Activated CD8-positive, alpha-beta memory T cell treated with anti-CD3 and anti-CD28 coated beads, Interleukin-2, amount 50 U/mL, for 48 hours (primary cell): ENCODE measurements around the gene RASGRF2.
"Not testable (repeated sequence)": the region's sequence is repeated elsewhere in the genome, so short reads cannot be mapped to it uniquely, and the experiment has no call there.

Experiments
- DNase-seq: peaks from one replicate; pipeline ENCODE4 v3.0.0-alpha.2; 2020

The RASGRF2 gene

GRCh38 chr5:81246697-81247096, 286.5 kb downstream of the RASGRF2 start:
- no peak for DNase-seq

GRCh38 chr5:81247441-81247972, 287.3 kb downstream of the RASGRF2 start:
- DNase-seq = no peak

GRCh38 chr5:81249240-81249639, 289.1 kb downstream of the RASGRF2 start:
- no peak for DNase-seq

GRCh38 chr5:81250004-81250403, 289.8 kb downstream of the RASGRF2 start:
- DNase-seq = no peak

- DNase-seq = no peak
Measured at GRCh38 chr5:81251922-81252321, 291.8 kb downstream of the RASGRF2 start.

- no peak for DNase-seq
Measured at GRCh38 chr5:81252904-81253303, 292.7 kb downstream of the RASGRF2 start.

- DNase-seq = no peak
Measured at GRCh38 chr5:81253875-81254274, 293.7 kb downstream of the RASGRF2 start.

- DNase-seq = no peak
Measured at GRCh38 chr5:81254886-81255559, 294.9 kb downstream of the RASGRF2 start.

- DNase-seq = no peak
Measured at GRCh38 chr5:81256766-81257165, 296.6 kb downstream of the RASGRF2 start.

- DNase-seq = not testable (repeated sequence)
Measured at GRCh38 chr5:81262796-81263195, 302.6 kb downstream of the RASGRF2 start.

GRCh38 chr5:81265101-81265500, 304.9 kb downstream of the RASGRF2 start:
- no peak for DNase-seq

- no peak for DNase-seq
Measured at GRCh38 chr5:81268521-81269196, 308.5 kb downstream of the RASGRF2 start.

- DNase-seq = no peak
Measured at GRCh38 chr5:81269751-81270393, 309.7 kb downstream of the RASGRF2 start.

- not testable (repeated sequence) for DNase-seq
Measured at GRCh38 chr5:81270394-81271027, 310.3 kb downstream of the RASGRF2 start.
